Measurements from ENCODE around the gene ERCC2.

The ERCC2 gene

DNA sequence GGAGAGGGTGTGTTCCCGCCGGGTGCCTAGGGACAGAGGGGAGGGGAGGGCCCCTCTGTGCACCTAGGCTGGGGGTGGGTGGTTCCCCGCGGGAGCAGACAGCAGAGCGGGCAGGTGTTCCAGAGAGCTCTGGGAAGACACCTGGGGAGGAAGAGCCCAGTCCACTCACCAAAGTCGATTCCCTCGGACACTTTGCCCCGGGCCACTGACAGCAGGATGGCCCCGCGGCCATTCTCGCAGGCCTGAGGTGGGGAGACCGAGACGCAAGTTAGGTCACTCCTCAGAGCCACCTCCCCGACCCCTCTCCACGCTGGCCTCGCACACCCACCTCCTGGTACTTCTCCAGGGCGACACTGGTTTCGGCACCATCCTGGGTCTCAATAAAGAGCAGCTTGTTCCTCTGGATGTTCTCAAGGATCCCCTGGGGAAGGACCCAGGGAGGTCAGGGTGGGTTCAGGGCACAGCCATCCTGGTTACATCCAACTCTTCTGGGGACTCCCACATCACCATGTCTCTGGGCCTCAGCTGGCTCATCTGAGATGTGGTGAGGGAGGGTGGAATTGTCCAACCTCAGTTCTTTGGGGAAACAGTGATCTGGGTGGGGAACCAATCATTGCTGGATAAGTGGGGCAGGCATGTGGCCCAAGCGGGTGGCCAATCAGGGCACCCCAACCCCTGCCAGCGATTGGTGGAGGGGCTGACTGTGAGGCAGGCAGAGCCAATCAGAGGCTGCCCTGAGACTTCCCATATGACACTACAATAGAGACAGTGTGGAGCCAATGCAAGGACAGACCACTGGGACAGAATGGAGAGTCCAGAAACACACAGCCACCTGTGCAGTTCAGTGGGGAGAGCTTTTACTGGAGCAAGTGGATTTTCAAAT, 17.2 kb downstream of the ERCC2 start:
- no peak for DNase-seq (ENCODE audit: low read depth)

DNA sequence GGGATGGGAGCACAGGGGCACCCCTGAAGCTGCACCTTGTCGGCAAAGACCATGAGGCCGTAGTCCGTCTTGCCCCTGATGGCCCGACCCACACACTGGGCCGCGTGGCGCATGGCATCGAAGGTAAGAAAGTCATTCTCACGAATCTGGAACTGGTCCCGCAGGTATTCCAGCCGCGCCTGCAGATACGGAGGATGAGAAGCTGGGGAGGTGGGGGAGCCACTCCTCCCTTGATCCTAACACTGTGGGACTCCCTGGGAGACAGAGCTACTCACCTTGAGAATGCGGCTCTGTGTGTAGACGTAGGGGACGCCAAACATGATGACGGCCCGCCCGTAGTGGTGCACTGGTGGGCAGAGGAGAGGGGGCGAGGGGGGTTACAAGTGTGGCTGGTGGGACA, 17.9 kb downstream of the ERCC2 start:
- TF ChIP-seq, protein P1, sequence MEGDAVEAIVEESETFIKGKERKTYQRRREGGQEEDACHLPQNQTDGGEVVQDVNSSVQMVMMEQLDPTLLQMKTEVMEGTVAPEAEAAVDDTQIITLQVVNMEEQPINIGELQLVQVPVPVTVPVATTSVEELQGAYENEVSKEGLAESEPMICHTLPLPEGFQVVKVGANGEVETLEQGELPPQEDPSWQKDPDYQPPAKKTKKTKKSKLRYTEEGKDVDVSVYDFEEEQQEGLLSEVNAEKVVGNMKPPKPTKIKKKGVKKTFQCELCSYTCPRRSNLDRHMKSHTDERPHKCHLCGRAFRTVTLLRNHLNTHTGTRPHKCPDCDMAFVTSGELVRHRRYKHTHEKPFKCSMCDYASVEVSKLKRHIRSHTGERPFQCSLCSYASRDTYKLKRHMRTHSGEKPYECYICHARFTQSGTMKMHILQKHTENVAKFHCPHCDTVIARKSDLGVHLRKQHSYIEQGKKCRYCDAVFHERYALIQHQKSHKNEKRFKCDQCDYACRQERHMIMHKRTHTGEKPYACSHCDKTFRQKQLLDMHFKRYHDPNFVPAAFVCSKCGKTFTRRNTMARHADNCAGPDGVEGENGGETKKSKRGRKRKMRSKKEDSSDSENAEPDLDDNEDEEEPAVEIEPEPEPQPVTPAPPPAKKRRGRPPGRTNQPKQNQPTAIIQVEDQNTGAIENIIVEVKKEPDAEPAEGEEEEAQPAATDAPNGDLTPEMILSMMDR (conservative IDR thresholded peaks at IDR 0.05; ENCODE audit: low read length): no peak
- no peak overlapping the region for H3K4me3 ChIP-seq (ENCODE audit: low read length)
- DNase-seq (ENCODE audit: low read depth): no peak

More for the DNA sequence above, 17.2 kb downstream of the ERCC2 start:
- no peak overlapping the region for H3K4me3 ChIP-seq (ENCODE audit: low read length)
- TF ChIP-seq, protein P1 (conservative IDR thresholded peaks at IDR 0.05; ENCODE audit: low read length): no peak

DNA sequence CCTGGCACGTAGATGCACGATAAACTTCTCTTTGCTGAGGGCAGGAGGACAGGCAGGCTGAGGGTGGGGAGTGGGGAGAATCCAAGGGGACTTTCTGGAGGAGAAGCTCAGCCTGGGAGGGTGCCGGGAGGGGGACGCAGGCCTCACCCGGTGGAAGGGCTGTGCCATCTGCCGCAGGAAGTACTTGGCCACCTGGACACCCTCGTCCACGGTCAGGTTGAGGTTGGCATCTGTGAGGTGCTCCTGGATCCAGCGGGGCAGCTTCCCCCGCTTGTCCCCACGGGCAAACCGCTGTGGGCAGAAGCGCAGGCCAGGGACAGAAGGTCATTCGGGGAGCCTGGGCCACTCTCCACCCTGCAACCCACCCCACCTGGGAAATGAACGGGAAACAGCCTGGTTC, 18.3 kb downstream of the ERCC2 start:
- TF ChIP-seq, protein P1 (conservative IDR thresholded peaks at IDR 0.05; ENCODE audit: low read length): no peak
- no peak for DNase-seq (ENCODE audit: low read depth)
- no peak overlapping the region for H3K4me3 ChIP-seq (ENCODE audit: low read length)

DNA sequence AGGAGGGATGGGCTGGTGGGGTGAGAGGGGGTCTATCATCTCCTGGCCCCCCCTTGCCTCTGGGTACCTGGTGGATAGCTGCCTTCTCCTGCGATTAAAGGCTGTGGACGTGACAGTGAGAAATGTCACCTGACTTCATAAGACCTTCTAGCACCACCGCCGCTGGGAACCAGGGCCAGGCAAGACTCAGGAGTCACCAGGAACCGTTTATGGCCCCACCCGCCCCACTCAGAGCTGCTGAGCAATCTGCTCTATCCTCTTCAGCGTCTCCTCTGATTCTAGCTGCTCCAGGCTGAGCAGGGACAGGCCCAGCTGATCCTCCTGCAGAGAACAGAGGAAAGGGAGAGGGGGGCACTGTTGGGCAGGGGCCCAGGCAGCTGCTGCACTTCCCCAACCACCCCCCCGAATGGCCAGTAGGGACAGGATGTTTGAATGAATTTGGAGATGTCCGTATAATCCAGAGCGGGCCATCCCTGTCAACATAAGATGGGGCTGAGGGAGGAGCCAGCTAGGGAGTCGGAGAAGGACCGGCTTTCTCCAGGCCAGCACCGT, 18.9 kb downstream of the ERCC2 start:
- no peak overlapping the region for H3K4me3 ChIP-seq (ENCODE audit: low read length)
- no peak for DNase-seq (ENCODE audit: low read depth)
- TF ChIP-seq, protein P1 (conservative IDR thresholded peaks at IDR 0.05; ENCODE audit: low read length): no peak

DNA sequence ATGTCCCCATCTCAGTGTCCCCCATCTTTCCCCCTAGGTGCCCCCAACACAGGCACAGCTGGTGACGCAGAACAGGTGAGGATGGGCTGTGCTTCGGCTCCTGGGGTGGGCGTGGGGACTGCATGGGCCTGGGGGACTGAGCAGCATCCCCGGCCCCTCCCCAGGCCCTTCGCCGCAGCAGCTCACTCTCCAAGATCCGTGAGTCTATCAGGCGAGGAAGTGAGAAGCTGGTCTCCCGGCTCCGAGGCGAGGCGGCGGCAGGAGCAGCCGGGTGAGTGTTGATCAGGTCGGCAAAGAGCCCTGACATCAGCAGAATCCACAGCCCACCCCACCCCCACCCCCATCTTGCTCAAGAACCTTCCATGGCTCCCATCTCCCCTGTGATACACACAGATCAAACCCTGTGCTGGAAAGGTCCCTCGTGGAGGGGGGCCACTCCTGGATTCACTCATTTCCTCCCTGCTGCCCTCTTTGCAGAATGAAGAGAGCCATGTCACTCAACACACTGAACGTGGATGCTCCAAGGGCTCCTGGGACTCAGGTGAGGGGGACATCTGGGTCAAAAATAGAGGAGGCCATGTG, 19.8 kb downstream of the ERCC2 start:
- TF ChIP-seq, protein P1 (conservative IDR thresholded peaks at IDR 0.05; ENCODE audit: low read length): no peak
- no peak overlapping the region for H3K4me3 ChIP-seq (ENCODE audit: low read length)
- no peak for DNase-seq (ENCODE audit: low read depth)

DNA sequence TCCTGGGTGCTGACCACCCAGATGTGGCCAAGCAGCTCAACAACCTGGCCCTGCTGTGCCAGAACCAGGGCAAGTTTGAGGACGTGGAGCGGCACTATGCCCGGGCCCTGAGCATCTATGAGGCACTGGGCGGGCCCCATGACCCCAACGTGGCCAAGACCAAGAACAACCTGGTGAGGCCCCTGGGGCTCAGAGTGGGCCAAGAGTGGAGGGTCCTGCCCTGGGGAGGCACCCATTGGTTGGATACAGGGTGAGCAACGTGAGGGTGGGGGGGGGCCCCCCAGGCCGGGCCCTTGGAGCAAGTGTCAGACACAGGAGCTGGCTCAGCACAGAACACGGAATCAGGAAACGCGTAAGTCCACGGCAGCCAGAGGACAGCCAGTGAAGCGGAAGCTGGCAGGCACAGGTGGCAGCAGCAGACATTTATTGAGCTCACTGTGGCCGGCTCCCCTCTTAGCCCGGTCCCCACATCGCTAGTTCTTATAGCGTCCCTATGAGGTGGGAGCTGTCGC, 20.9 kb downstream of the ERCC2 start:
- DNase-seq (ENCODE audit: low read depth): no peak
- H3K4me3 ChIP-seq (ENCODE audit: low read length): no peak overlapping the region
- TF ChIP-seq, protein P1 (conservative IDR thresholded peaks at IDR 0.05; ENCODE audit: low read length): no peak

All from AG10803 (cell line).